GM12873 (cell line): ENCODE results near the gene CHAF1A.

Experiments
- TF ChIP-seq, protein P1 (sequence below): IDR thresholded peaks from 2 replicates; pipeline ENCODE4 v1.5.1; 2012; ENCODE audit warnings: low read depth, mild to moderate bottlenecking, moderate library complexity, low read length, control low read depth; ENCODE audit not compliant: insufficient read depth; ENCODE audit errors: missing control alignments

Gene CHAF1A

DNA sequence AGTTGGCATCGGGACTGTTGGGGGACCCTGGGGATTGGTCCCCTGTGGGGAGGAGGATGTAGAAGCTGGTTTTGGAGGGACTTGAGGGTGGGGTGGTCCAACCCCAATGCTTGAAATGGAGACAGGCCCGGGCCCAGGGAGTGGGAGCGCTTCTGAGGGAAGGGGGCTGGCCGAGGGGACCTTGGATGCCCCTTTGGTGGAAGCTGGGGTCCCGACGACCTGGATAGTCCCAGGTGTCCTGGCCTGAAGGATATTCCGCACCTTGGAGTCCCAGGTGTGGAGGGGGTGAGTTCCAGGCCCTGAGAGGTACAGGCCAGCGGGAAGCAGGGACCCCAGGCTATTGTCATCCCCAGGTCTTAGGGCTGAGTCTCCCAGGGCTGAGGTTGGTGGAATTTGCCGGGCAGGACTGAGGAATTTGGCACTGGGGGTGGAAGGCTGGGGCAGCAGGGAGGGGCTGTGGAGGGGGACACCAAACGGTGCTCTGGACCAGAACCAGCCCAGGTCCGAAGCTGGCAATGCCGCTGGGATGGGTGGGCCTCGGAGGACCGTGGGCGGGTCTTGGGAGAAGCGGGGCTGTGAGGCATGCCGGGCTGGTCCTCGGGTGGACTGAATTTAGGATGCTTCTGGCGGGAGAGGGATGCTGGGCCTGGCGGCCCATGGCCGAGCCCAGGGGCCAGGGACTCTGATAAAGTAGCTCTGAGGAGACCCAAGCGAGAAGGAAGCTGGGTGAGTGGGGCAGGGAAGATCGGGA is 71.5 kb downstream of the CHAF1A start:
- TF ChIP-seq, protein P1, sequence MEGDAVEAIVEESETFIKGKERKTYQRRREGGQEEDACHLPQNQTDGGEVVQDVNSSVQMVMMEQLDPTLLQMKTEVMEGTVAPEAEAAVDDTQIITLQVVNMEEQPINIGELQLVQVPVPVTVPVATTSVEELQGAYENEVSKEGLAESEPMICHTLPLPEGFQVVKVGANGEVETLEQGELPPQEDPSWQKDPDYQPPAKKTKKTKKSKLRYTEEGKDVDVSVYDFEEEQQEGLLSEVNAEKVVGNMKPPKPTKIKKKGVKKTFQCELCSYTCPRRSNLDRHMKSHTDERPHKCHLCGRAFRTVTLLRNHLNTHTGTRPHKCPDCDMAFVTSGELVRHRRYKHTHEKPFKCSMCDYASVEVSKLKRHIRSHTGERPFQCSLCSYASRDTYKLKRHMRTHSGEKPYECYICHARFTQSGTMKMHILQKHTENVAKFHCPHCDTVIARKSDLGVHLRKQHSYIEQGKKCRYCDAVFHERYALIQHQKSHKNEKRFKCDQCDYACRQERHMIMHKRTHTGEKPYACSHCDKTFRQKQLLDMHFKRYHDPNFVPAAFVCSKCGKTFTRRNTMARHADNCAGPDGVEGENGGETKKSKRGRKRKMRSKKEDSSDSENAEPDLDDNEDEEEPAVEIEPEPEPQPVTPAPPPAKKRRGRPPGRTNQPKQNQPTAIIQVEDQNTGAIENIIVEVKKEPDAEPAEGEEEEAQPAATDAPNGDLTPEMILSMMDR = no peak

DNA sequence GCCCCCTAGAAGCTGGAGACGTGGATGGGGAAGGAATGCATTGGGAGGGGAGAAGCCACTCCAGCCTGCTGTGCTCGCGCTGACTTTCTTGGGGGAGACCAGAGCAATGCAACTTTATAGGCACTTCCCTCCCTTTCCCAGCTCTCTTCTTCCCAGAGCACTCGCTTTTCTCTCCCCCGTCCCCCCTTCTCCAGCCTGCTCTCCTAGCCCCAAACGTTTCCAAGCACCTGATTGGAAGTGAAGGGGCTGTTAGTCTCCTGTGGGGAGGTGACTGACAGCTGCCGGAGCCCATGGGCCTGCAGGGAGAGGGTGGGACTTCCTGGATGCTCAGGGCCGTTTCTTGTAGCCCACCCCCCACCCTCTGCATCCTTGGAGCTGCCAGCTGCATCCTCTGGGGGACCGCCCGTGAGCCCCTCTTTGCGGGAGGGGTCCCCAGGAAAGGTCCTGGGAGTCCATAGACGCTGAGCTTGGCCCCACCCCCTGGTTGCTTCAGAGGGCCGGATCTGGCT is 72.1 kb downstream of the CHAF1A start:
- TF ChIP-seq, protein P1 = no peak

DNA sequence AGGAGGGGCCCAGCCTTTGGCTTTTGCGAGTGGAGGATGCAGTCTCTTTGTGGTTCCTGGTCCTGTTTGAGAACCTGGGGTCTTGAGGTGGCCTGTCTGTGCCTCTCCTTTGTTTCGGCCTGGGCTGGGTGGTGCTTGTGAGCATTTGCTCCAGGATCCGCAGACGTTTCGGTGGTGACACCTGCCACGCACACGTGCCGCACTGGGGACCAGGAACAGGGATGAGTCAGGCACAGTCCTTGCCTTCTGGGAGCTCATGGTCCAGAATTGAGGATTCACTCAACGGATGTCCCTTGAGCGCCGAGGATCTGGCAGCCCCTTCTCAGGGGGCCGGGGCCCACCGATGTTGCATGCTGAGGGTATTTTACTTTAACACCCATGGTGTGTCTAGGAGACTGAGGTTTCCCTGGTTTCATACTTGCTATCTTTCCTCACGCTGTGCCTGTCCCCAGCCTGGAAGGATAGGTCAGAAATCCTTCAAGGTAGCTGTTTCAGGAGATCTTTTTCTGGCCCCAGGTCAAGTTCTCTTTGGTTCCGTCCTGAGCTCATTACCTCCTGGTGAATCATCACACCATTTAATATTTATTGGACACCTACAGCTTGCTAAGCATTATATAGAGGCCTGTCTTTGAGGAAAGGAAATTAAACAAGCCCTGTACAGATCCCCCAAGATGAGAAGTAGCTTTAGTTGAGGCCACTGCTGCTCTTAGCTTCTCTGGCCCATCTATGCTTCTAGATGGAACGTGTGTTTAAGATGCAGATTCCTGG is 74.8 kb downstream of the CHAF1A start:
- TF ChIP-seq, protein P1 = no peak

DNA sequence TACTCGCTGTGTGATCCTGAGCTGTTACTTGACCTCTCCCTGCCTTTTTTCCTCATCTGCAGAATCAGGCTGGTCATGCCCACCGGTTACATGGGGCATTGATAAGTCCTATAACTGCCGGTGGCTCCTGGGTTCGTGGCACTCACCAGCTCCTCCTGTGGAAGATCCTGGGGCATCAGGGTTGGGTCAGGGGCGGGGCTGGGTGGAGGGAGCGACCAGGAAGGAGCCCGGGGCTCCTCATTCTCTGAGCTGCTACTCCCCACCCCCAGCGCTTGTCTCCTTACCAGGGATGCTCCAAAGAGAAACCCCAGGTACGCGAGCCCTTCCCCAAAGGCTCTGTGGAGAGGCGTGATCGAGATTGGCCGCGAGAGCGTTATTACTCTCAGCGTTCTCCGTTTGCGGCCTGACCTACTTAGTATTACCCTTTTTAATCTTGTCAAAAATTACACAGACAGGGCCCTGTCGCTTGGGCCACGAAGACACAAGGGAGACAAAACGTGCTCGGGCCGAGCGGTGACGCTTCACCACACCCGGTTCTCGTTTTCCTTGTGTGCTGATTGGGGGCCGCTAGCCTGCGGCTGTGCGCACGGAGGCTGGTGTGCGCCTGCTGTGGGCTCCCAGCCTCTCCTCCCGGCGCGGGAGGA is 80.4 kb downstream of the CHAF1A start:
- TF ChIP-seq, protein P1 = no peak

DNA sequence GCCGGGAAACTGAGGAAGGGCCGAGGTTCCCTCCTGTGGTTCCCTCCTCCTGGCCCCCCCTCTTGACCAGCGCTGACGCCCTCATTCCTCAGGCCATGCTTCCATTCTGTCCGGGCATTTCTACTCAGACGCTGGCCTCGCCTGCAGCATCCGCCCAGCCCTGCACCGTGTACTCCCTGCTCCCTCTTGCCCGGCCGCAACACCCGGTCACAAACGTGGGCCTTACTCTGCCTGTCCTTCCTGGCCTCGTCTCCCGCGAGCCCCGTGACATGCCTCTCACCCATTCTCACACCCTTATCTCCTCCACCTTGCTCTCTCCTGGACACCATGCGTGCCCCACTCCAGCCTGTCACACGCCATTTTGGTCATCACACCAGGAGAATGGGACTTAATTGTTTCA is 80.9 kb downstream of the CHAF1A start:
- TF ChIP-seq, protein P1 = no peak

DNA sequence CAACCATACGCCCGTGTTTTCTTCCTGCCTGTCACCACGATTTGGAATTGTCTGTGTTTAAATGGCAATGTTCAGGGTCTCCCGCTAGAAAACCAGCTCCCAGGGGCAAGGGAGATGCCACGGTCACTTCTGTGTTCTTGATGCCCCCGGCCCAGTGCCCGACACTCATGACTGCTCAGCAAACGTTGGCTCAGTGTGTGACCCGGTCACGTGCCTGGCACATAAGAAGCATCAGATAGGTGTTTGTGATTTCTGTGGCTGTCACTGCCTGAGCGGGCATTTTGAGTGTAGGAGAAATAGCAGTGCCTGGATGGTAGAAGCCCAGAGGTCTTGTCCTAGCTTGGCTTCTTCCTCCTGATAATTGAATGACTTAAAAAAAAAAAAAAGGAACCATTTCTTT is 85.1 kb downstream of the CHAF1A start:
- TF ChIP-seq, protein P1 = no peak

DNA sequence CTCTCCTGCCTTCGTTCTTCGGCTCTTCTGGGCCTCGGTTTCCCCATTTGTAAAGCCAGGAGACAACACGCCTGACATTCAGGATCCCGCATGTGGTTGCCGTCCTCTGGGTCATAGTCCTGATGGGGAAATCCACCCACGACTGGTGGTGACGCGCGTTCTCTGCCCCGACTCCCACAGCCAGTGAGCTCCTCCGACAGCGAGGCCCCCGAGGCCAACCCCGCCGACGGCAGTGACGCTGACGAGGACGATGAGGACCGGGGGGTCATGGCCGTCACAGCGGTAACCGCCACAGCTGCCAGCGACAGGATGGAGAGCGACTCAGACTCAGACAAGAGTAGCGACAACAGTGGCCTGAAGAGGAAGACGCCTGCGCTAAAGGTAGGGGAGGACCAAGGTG is 86.1 kb downstream of the CHAF1A start:
- TF ChIP-seq, protein P1 = no peak
